Measurements from ENCODE around the gene OPHN1. TPM values are rescaled to one million over a fixed set of nuclear protein-coding genes. Genes with fewer than 3 reads are reported as not detected.

OPHN1 gene
- total and polyA plus RNA-seq, 2 donors (not counting 3 experiments of a cell fraction or from before 2014, with no cell fraction given), result 3.9 to 6.7 TPM

GRCh38 chrX:68060506-68061205 is 372.6 kb downstream of the OPHN1 start:
- no peak overlapping the region for H3K9ac ChIP-seq (replicated peaks; ENCODE audit: extremely low read depth, insufficient read depth, low read length)
- FAIRE-seq (no peak), DNase-seq (ENCODE audit: low read depth, low spot score) (peak; percentile 3)
- H3K79me2 ChIP-seq (ENCODE audit: control insufficient read depth, insufficient read depth, low read length), result no peaks in the 10 kb centered on the region
- intact Hi-C loops (cut with micrococcal nuclease) (no loop called here), dilution Hi-C loops (cut with MboI; ENCODE audit: extremely low pct_ligation_motif_present, low sequenced_read_pairs) (no loop called here)
- ChIA-PET POLR2A (no interaction called here), CTCF (no interaction called here)
- no TSS peak for BruUV-seq (replicated peaks)
- H3K4me1 ChIP-seq (ENCODE audit: control insufficient read depth, extremely low read depth, insufficient read depth, low read length), result no peaks in the 10 kb centered on the region
- H3K9me3 ChIP-seq (replicated peaks; ENCODE audit: control insufficient read depth, insufficient read depth, low read length), result no peaks in the 10 kb centered on the region
- no peaks in the 10 kb centered on the region for H3K36me3 ChIP-seq (ENCODE audit: control insufficient read depth in 2 of 2, extremely low read depth in 1 of 2, insufficient read depth in 2 of 2, low read length in 2 of 2)
- H3K27me3 ChIP-seq (ENCODE audit: control insufficient read depth in 2 of 2, insufficient read depth in 2 of 2, low read length in 2 of 2), result no peaks in the 10 kb centered on the region
- H3K4me3 ChIP-seq (replicated peaks in 1 of 3; ENCODE audit: insufficient read depth in 1 of 3, low read depth in 1 of 3, low read length in 3 of 3), result no peak overlapping the region
- H2AFZ ChIP-seq (ENCODE audit: low read depth, low read length), result no peak overlapping the region
- H4K20me1 ChIP-seq (replicated peaks; ENCODE audit: control insufficient read depth, extremely low read depth, insufficient read depth, low read length), result no peaks in the 10 kb centered on the region
- H3K4me2 ChIP-seq (ENCODE audit: insufficient read depth, low read length), result no peak overlapping the region
- TF ChIP-seq FOS (IDR thresholded peaks at IDR 0.05; ENCODE audit: borderline replicate concordance, insufficient read depth, low read length), result no peak
- TF ChIP-seq MYC (IDR thresholded peaks at IDR 0.05; ENCODE audit: low read depth, low read length), result no peak
- TF ChIP-seq POLR2AphosphoS5 (IDR thresholded peaks at IDR 0.05; ENCODE audit: insufficient read depth, low read depth, low read length), result no peak
- TF ChIP-seq POLR2A (IDR thresholded peaks at IDR 0.05; ENCODE audit: low read depth, low read length), result no peak
- TF ChIP-seq JUN (IDR thresholded peaks at IDR 0.05; ENCODE audit: borderline replicate concordance, insufficient read depth, insufficient read length, low read depth), result no peak
- TF ChIP-seq EZH2 (IDR thresholded peaks at IDR 0.05; ENCODE audit: borderline replicate concordance, low read depth, low read length, severe bottlenecking), result no peak
- no peaks in the 10 kb centered on the region for H3K9me1 ChIP-seq (replicated peaks; ENCODE audit: control insufficient read depth, extremely low read depth, insufficient read depth, low read length)
- H3K27ac ChIP-seq (ENCODE audit: insufficient read depth, low read depth, low read length), result no peak overlapping the region

DNA sequence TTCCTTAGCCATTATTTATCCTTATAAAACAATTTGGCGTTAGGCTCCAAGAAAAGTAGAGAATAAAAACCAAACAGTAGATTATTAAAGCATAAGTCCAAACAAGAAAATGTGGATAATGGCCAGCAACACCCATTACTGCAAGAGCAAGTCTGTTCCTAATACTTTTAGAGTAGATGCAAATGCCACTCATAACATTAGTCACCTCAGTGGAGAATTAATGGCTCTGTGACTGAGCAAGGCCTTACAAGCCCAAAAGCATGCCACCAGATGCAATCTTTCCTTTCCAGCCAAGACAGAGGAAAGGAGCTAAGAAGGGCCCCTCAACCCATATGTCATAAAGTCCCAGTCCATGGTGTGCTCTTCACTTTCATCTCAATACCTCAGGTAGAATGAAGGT is 373.8 kb downstream of the OPHN1 start:
- no peaks in the 10 kb centered on the region for H3K79me2 ChIP-seq (ENCODE audit: control insufficient read depth, insufficient read depth, low read length)
- ChIA-PET CTCF (no interaction called here), POLR2A (no interaction called here)
- H3K4me3 ChIP-seq (replicated peaks in 1 of 3; ENCODE audit: insufficient read depth in 1 of 3, low read depth in 1 of 3, low read length in 3 of 3), result no peak overlapping the region
- no TSS peak for BruUV-seq (replicated peaks)
- H3K4me2 ChIP-seq (ENCODE audit: insufficient read depth, low read length), result no peak overlapping the region
- H4K20me1 ChIP-seq (replicated peaks; ENCODE audit: control insufficient read depth, extremely low read depth, insufficient read depth, low read length), result no peaks in the 10 kb centered on the region
- DNase-seq (ENCODE audit: low read depth, low spot score), result no peak
- H3K27me3 ChIP-seq (ENCODE audit: control insufficient read depth in 2 of 2, insufficient read depth in 2 of 2, low read length in 2 of 2), result no peaks in the 10 kb centered on the region
- no peaks in the 10 kb centered on the region for H3K36me3 ChIP-seq (ENCODE audit: control insufficient read depth in 2 of 2, extremely low read depth in 1 of 2, insufficient read depth in 2 of 2, low read length in 2 of 2)
- dilution Hi-C loops (cut with MboI; ENCODE audit: extremely low pct_ligation_motif_present, low sequenced_read_pairs) (no loop called here), intact Hi-C loops (cut with micrococcal nuclease) (no loop called here)
- H2AFZ ChIP-seq (ENCODE audit: low read depth, low read length), result no peak overlapping the region
- H3K9me3 ChIP-seq (replicated peaks; ENCODE audit: control insufficient read depth, insufficient read depth, low read length), result no peaks in the 10 kb centered on the region
- H3K4me1 ChIP-seq (ENCODE audit: control insufficient read depth, extremely low read depth, insufficient read depth, low read length), result no peaks in the 10 kb centered on the region
- TF ChIP-seq POLR2AphosphoS5 (IDR thresholded peaks at IDR 0.05; ENCODE audit: insufficient read depth, low read depth, low read length) (no peak), MAX (IDR thresholded peaks at IDR 0.05; ENCODE audit: insufficient read depth, insufficient read length) (no peak), MYC (IDR thresholded peaks at IDR 0.05; ENCODE audit: low read depth, low read length) (no peak), CTCF (IDR thresholded peaks at IDR 0.05; ENCODE audit: extremely low read depth in 1 of 2, insufficient read depth in 1 of 2, low read depth in 1 of 2, low read length in 2 of 2) (no peak), GATA2 (IDR thresholded peaks at IDR 0.05; ENCODE audit: insufficient read depth, insufficient read length, low read depth, low read length) (no peak), POLR2A (IDR thresholded peaks at IDR 0.05; ENCODE audit: low read depth, low read length) (no peak), JUN (IDR thresholded peaks at IDR 0.05; ENCODE audit: borderline replicate concordance, insufficient read depth, insufficient read length, low read depth) (no peak), EZH2 (IDR thresholded peaks at IDR 0.05; ENCODE audit: borderline replicate concordance, low read depth, low read length, severe bottlenecking) (no peak), FOS (IDR thresholded peaks at IDR 0.05; ENCODE audit: borderline replicate concordance, insufficient read depth, low read length) (no peak)
- no peak overlapping the region for H3K9ac ChIP-seq (replicated peaks; ENCODE audit: extremely low read depth, insufficient read depth, low read length)
- no peaks in the 10 kb centered on the region for H3K9me1 ChIP-seq (replicated peaks; ENCODE audit: control insufficient read depth, extremely low read depth, insufficient read depth, low read length)
- FAIRE-seq, result no peak
- H3K27ac ChIP-seq (ENCODE audit: insufficient read depth, low read depth, low read length), result no peak overlapping the region

Data from endothelial cell of umbilical vein (primary cell).